Brain microvascular endothelial cell (primary cell): Measurements from ENCODE around the gene PTPRN2.

ENCODE experiments used
- DNase-seq: peaks from one replicate; pipeline ENCODE4 v3.0.0-alpha.2; 2020
- H3K27ac ChIP-seq: fragments of 250-450 bp; sonication (Bioruptor Pico); 2 replicates; pipeline ENCODE4 v1.5.1; 2020; ENCODE audit warnings: mild to moderate bottlenecking, moderate library complexity
- H3K27me3 ChIP-seq: fragments of 250-450 bp; sonication (Bioruptor Pico); replicated peaks from 2 replicates; pipeline ENCODE4 v1.5.1; 2020; ENCODE audit warnings: mild to moderate bottlenecking
- H3K36me3 ChIP-seq: fragments of 250-450 bp; sonication (Bioruptor Pico); replicated peaks from 2 replicates; pipeline ENCODE4 v1.5.1; 2020; ENCODE audit warnings: mild to moderate bottlenecking
- H3K4me3 ChIP-seq: 2 replicates; pipeline ENCODE4 v1.5.1; 2011; ENCODE audit warnings: low read depth, mild to moderate bottlenecking, control low read depth, low read length, moderate library complexity
- CTCF ChIP-seq: IDR thresholded peaks from 2 replicates; pipeline ENCODE4 v1.5.1; 2011; ENCODE audit warnings: low read depth, mild to moderate bottlenecking, moderate library complexity, low read length, control low read depth, inconsistent platforms; ENCODE audit errors: missing control alignments
- in situ Hi-C: cut with HindIII; loops from 2 replicates; pipeline ENCODE4 v1.10.0; 2017; ENCODE audit warnings: low sequenced_read_pairs, low pct_ligation_motif_present

Gene PTPRN2

GRCh38 chr7:158123753-158124152 lies 463.9 kb downstream of the PTPRN2 start:
- no peaks in the 10 kb centered on the region for H3K27me3 ChIP-seq
- no peak overlapping the region for H3K27ac ChIP-seq
- no peak for DNase-seq
- H3K36me3 ChIP-seq: no peaks in the 10 kb centered on the region
- no peak for TF ChIP-seq CTCF
- in situ Hi-C loops: no loop called here
- H3K4me3 ChIP-seq: no peak overlapping the region

GRCh38 chr7:158123214-158123613 lies 464.4 kb downstream of the PTPRN2 start:
- in situ Hi-C loops: no loop called here
- no peak overlapping the region for H3K4me3 ChIP-seq
- no peaks in the 10 kb centered on the region for H3K27me3 ChIP-seq
- H3K36me3 ChIP-seq: no peaks in the 10 kb centered on the region
- DNase-seq: no peak
- no peak for TF ChIP-seq CTCF
- no peak overlapping the region for H3K27ac ChIP-seq

GRCh38 chr7:158121441-158122045 lies 466.1 kb downstream of the PTPRN2 start:
- no peak for TF ChIP-seq CTCF
- in situ Hi-C loops: no loop called here
- DNase-seq: no peak
- H3K27me3 ChIP-seq: no peaks in the 10 kb centered on the region
- no peak overlapping the region for H3K4me3 ChIP-seq
- no peaks in the 10 kb centered on the region for H3K36me3 ChIP-seq
- no peak overlapping the region for H3K27ac ChIP-seq

- in situ Hi-C loops: no loop called here
- Histone ChIP-seq H3K27ac (no peak overlapping the region), H3K27me3 (no peaks in the 10 kb centered on the region), H3K36me3 (no peaks in the 10 kb centered on the region), H3K4me3 (no peak overlapping the region)
- no peak for DNase-seq
- TF ChIP-seq CTCF: no peak
Observed at GRCh38 chr7:158120716-158121115, 466.9 kb downstream of the PTPRN2 start.

- in situ Hi-C loops: no loop called here
- no peak overlapping the region for H3K4me3 ChIP-seq
- DNase-seq: no peak
- H3K27ac ChIP-seq: no peak overlapping the region
- no peak for TF ChIP-seq CTCF
- H3K27me3 ChIP-seq: no peaks in the 10 kb centered on the region
- no peaks in the 10 kb centered on the region for H3K36me3 ChIP-seq
Observed at GRCh38 chr7:158120316-158120715, 467.3 kb downstream of the PTPRN2 start.
